GM20431 (cell line): ENCODE measurements around the gene ASAH2B.
"Not testable (repeated sequence)": the region's sequence is repeated elsewhere in the genome, so short reads cannot be mapped to it uniquely, and the experiment has no call there.

Experiments used
- in situ Hi-C: fragments of 300-500 bp; cut with MseI, MboI; formaldehyde crosslinking; loops from one replicate; pipeline ENCODE4 v1.15.0; 2020; ENCODE audit warnings: low sequenced_read_pairs; ENCODE audit not compliant: unreplicated experiment

The ASAH2B gene

DNA sequence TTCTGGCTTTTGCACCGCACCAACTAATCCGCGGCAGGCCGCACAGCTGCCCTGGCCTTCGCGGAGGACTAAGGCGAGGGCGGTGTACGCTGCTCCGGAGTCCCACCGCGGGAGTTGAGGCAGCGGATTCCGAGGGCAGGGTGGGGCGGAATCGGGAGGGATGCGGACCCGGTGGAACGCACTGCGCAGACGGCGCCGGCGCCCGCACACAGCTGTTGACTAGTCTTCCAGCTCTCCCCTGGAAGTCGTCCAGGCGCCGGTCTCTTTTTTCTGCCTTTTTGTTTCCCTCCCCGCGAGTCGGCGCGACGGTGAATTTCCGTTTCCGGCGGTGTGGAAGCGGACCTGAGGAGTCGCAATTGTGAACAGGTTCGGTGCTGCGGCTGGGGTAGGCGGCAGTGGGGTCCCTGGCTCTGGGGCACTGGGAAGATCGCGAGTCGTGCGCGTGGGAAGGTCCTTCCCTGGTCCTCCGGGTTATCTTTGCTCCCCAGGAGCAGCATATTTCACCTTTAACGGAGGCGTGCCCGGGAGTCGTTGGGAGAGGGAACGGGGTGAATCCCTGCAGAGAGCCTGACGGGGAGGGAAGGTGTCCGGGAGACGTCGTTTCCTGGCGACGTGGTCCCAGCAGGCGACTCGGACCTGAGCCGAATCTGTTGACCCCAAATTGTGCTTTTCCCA lies at the start of gene ASAH2B:
ASAH2B (plus strand) TSS at position 319 of the 675 bp plus-strand sequence. CDS start 5,195 bp downstream, outside the sequence.
- in situ Hi-C loops = no loop called here

DNA sequence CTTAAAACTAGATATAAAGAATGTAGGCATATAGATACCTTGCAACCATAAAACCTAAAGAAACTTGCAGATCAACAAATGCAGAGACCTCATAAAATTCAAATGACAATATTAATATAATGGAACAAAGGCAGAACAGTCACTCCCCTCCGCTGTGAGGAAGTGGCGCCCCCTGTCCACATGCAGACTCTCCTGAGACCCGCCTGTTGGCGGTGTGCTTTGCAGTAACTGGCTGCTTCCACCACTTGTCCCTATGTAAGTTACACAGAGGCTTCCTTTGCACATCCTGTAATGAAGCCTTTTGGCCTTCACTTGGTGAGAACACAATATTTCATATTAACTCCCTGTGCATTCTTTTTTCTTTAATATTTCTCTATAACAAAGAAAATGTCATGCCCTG lies 41.9 kb upstream of the ASAH2B start:
- in situ Hi-C loops = not testable (repeated sequence)

DNA sequence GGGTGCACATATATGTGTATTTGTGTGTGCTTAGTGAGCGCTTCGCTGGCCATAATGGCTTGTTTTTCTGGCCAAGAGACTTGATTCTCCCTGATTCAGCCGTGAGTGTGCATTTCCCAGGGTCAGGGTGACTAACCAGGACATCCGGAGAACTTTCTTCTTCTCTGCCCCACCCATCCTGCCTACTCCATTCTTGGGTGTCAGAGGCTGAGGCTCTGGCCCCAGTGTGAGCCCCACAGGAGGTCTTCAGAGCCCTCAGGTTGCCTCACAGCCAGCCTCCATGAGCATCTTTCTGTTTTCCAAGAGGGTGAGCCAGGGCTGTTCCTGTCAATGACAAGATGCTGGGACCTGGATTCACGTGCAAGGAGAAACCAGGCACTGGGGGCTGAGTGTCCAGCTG lies 37.8 kb upstream of the ASAH2B start:
- in situ Hi-C loops = not testable (repeated sequence)

DNA sequence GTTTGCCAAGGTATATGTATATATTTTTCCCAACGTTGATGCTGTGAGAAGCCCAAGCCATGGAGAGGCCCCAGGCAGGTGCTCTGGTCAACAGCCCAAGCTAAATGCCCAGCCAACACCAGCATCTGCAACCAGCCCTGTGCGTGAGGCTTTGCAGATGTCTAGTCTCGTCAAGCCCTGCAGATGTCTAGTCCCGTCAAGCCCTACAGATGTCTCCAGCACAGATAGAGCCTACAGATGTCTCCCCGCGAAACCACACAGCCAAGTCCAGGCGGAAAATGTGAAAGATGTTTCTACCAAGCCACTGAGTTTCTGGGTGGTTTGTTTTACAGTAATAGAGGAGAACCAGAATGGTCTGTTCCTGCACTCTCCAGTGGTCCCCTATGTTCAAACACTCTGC lies 36.7 kb upstream of the ASAH2B start:
- in situ Hi-C loops = not testable (repeated sequence)

DNA sequence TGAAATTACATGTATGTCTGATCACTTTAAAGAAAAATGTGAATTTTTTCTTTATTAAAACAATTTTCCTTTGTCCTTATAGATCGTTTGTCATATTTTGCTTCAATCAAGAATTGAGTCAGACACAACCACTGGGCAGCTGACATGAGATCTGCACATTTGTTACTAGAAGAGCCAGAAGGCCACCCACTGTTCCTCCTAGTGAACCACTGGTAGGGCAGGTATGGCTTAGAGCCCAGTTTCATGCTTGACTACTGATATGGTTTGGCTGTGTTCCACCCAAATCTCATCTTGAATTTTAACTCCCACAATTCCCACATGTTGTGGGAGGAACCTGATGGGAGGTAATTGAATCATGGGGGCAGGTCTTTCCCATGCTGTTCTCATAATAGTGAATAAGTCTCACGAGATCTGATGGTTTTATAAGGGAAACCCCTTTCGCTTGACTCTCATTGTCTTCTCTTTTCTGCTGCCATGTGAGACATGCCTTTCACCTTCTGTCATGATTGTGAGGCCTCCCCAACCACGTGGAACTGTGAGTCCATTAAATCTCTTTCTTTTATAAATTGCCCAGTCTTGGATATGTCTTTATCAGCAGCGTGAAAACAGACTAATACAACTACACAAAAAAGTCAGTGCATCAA lies 35.2 kb upstream of the ASAH2B start:
- in situ Hi-C loops = not testable (repeated sequence)

DNA sequence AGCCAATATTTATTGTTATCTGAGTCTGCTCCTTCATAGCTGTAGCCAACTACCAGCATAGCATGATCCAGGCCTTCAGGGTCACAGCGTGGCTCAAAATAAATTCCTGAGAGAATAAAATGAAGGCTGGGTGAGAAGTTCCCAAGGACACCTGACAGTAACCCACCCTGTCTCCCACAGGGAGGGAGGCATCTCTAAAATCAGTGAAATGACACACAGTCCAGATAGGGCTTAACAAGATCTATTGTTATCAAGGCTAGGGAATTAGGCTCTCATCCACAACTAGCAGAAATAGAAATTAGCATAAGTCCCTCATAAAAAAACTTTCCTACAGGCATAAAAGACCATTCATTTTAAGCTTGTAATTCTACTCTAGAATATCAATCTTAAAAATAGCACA lies 33.7 kb upstream of the ASAH2B start:
- in situ Hi-C loops = not testable (repeated sequence)

DNA sequence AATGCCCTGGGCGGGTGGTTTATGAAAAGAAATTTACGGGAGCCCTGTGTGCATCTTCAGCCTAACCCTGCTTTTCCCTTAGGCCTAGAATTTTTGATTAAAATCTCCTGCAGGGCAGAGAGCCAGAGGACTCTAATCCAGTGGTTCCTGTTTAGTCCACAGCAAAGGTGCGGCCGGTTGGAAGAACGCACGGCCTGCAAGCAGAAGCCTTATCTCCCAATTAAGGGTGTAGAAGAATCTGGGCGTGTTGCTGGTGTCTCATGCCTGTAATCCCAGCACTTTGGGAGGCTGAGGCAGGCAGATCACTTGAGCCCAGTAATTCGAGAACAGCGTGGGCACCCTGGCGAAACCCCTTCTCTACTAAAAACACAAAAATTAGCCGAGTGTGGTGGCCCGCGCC lies 29.5 kb upstream of the ASAH2B start:
- in situ Hi-C loops = not testable (repeated sequence)

DNA sequence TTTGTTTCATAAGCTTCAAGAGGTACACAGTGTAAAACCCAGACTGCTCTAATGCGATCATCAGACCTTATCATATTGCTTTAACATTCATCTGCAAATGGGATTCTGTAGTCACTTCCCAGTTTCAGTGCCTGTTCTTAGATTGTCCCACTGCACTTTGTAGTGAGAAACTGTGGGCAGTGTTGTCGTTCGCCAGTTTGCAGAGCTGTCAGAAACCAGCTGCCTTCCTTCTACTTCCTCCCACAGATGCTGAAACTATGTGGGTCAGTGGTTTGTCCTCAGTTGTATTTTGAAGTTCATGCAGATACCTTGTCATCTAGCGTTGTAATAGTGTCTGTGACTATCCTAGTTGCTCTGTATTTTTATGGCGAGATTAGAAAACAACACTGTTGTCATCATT lies 15.9 kb upstream of the ASAH2B start:
- in situ Hi-C loops = not testable (repeated sequence)

DNA sequence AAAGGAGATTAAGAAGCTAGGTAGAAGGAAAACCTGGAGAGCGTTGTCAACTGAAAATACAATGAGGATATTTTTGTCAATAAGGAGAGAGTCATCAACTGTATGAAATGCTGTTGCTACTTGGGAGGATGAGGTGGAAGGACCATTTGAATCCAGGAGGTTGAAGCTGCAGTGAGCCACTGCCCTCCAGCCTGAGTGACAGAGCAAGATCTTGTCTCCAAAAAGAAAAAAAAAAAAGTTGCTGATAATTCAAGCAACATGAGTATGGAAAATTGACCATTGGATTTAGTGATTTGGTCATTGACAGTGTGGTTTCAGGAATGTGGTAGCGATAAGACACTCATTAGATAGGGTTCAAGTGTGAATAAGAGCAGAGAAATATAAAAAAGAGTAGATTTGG lies 11.6 kb upstream of the ASAH2B start:
- in situ Hi-C loops = not testable (repeated sequence)

DNA sequence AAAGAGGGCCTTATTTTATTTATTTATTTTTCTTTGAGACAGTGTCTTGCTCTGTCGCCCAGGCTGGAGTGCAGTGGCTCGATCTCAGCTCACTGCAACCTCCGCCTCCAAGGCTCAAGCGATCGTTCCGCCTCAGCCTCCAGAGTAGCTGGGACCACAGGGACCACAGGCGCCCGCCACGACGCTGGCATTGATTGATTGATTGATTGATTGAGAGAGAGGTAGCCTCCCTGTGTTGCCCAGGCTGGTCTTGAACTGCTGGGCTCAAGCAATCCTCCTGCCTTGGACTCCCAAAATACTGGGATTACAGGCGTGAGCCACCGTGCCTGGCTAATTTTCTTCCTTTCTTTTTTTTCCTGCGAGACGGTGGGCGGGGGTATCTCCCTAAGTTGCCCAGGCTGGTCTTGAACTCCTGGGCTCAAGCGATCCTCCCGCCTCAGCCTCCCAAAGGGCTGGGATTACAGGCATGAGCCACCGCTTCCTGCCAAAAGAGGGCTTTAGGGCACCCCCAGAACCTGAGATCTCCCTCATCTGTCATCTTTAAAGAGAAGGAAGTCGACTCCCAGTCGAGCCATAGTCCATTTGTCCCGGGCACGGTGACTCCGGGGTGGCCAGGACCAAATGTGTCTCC lies 634 bp upstream of the ASAH2B start:
- in situ Hi-C loops = not testable (repeated sequence)

DNA sequence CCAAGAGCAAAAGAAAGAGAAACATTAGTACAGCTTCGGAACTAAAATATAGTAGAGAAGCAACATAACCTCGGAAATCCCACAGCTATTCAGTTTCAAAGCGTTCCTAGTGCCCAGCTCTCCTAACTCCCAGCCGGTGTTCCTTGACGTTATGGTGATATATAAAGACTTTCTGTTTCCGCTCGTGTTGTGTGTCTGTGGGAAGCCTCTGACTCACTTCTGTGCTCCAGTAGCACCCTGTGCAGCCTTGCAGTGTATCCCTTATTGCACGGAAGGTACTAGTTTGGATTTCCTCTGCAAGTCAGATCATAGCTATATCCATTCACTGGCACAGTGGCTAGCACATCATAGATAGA lies 535 bp downstream of the ASAH2B start:
- in situ Hi-C loops = no loop called here

DNA sequence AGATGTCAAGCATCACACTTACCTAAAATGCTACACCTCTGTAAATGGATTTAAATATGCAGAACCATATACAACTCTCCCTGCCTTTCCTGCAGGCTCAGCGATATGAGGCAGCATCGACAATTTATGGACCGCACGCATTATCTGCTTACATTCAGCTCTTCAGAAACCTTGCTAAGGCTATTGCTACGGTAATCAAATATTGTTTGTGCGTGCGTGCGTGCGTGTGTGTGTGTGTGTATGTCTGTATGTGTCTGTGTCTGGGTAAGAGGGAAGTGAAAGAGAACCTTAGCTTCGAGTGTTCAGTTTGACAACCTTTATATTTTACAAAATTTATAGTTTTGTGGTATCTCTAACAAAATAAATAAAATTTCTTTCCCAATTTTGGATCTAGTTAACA lies 3.1 kb downstream of the ASAH2B start:
- in situ Hi-C loops = not testable (repeated sequence)

DNA sequence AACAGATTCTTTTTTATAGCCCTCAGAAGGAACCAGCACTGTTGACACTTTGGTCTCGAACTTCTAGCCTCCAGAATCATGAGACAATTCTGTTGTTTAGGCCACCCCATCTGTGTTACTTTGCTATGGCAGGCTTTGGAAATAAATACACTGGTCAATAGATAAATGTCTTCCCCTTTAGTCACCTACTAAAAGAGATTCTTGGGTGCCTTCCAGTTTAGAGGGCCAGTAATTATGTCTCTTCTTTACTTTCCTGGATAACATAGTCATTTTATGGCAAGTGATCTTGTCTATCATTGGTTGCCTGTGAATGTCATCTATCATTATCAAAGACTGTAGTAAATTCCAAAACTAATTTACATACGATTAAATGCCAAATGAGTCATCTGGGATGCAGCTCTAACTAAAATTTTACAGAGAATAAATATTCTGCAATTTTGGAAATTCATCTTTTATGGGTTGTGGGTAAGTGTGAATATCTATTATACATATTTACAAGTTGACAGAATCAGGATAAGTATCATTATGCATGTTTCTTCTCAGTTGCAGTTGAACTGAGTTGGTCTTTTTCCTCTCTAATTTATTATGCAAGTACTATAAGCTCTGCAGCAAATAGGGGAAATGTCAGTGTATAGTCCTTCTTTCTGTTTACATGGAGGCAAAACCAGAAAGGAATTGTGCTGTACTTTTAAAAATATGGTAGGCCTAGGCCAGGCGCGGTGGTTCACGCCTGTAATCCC lies 27.2 kb downstream of the ASAH2B start:
- in situ Hi-C loops = not testable (repeated sequence)

DNA sequence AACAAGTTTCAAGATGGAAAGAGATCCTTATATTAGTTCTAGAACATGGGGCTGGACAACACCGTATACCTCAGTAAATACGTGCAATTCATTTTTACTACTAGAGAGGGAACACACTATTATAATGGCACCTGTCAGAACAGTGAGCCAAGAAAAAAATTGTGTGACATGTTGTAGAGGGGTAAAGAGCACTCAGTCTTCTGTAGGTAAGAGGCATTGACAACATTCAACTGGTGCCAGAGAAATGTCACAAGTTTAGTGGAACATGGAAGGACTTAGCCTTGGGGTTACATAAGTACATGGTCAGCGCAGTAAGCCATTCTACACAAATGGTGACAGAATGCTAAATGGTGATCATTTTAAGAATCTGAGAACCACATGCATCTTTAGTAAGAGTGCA lies 32.3 kb downstream of the ASAH2B start:
- in situ Hi-C loops = not testable (repeated sequence)

DNA sequence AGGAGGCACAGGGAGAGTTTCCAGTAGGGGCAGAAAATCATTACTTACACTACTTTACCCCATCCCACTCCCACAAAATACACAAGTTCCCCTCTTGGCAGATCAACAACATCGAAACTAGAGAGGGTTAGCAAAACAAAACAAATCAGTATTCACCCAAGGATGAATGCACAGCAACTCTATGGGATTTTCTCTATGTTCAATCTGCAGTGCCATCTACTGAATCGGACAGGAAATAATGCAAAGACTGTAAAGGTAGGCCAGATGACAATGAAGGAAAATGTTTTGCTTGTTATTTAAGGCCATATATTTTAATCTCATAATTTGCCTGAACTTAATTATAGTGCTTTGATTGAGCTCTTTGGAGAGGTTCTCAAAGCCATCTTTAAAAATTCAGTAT lies 35.1 kb downstream of the ASAH2B start:
- in situ Hi-C loops = not testable (repeated sequence)

DNA sequence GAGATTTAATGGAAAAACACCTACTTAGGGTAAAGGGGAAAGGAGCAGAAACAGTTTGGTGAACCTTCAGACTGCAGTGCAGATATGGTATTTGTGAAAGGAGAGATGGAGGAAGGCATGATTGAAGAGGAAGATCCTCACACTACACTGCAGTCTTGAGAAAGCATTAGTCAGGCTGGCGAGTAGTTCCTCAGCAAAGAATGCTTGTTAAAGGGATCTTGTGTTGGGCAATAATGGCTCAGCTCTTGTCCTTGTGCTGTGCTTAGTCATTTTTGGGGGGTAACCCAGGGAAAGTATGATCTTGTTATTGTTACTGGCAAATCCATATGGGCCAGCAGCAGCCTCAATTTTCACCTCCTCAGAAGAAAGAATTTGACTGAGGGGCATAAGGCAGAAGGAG lies 40.3 kb downstream of the ASAH2B start:
- in situ Hi-C loops = not testable (repeated sequence)

DNA sequence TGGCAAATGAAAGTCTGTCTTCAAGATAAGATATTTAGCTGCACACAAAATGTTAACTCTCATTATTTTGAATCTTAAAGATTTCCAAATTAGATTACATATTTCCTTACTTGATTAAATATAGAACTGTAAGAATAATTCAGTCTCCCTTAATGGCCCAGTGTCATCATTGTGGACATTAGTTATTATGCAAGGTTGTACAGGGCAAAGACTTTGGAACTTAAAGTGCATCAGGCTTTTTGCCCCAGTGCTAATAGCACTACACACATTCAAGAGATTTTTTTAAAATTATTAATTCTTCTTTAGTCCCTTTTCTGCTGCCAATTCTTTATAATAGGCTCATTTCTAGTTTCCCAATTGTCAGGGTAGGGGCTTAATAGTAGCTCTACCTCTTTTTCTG lies 42.3 kb downstream of the ASAH2B start:
- in situ Hi-C loops = not testable (repeated sequence)

DNA sequence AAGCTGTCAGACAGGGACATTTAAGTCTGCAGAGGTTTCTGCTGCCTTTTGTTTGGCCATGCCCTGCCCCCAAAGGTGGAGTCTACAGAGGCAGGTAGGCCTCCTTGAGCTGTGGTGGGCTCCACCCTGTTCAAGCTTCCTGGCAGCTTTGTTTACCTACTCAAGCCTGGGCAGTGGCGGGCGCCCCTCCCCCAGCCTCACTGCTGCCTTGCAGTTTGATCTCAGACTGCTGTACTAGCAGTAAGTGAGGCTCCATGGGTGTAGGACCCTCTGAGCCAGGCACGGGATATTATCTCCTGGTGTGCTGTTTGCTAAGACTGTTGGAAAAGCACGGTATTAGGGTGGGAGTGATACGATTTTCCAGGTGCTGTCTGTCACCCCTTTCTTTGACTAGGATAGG lies 48.2 kb downstream of the ASAH2B start:
- in situ Hi-C loops = not testable (repeated sequence)

DNA sequence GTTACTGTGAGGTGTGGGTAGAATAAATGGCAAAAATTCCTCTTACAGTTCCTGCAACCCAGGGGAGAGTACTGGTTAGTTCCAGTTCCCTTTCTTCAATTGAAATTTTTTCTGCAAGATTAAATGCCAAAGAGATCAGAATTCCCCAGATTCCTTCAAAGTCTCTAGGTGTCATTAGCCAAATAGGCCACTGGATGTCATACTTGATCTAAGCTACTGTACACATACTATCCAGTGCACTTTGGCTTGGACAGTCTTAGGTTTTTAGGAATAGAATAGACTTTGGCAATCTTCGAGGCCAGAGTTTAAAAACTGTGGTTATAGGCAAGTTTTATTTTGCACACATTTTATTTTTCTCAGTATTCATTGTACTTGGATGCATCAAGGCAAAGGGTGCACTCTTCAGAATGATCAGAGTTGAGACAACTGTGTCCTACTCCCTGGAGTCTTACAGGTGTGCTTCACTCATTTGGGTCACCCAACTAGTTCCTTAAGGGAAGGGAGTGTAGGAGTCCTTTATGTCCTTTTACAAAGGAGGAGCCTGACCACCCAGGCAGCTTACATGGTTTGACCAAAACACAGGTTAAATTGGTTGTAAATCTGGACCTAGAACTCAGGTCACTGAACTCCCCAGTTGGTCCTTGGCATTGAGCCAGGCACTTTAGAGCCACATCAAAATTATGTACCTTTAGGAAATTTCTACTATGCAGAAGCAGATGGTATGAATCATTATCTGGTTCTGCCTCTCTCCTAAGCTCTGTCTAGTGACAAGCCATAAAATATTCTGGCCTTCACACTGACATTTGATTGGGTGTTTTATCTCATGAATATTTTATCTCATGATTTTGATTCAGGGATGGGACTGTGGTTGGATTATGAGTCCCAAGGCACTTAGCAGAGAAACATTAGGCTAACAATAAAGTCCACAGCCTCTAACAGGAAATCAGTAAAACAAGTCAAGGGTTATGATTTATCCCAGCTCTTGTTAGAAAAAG lies 49.5 kb downstream of the ASAH2B start:
- in situ Hi-C loops = no loop called here

DNA sequence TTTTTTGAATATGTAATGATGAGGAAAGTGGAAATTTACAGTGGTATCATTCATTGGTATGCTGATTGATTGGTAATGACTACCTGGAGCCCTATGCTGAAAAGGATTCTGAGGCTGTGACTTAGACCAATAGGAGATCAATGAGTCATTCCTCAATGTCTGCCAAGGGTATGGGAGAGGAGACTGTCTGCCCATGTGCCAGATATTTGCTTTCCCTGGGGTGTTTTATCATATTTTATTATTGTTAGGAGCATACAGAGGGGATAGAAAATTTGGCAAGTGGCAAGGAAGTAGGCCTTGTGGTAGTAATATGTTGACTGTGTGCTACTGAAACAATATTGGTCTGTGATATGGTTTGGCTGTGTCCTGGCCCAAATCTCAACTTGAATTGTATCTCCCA lies 54.8 kb downstream of the ASAH2B start:
- in situ Hi-C loops = no loop called here
